CD14-positive monocyte (primary cell): ENCODE data around the gene OBSCN. TPM values are rescaled to one million over a fixed set of nuclear protein-coding genes. Genes with fewer than 3 reads are reported as not detected.

ENCODE experiments used
- DNase-seq, 3 donors: peaks; one replicate each; pipeline ENCODE4 v3.0.0-alpha.2; 2011 to 2022
- H2AFZ ChIP-seq: 2 replicates; pipeline ENCODE4 v1.6.0; 2012; ENCODE audit warnings: mild to moderate bottlenecking, low read depth, low read length, inconsistent platforms; ENCODE audit not compliant: insufficient read depth, poor library complexity, severe bottlenecking
- H3K27ac ChIP-seq, 2 donors: 1 replicate in 1 of 2; 2 replicates in 1 of 2; pipeline ENCODE4 v1.5.1; 2012 to 2013; ENCODE audit warnings: low read length in 2 of 2, control low read depth in 1 of 2, inconsistent platforms in 1 of 2, low read depth in 1 of 2, mild to moderate bottlenecking in 1 of 2
- H3K27me3 ChIP-seq, 2 donors: one replicate each; pipeline versions ENCODE4 v1.6.0 to v1.6.1; 2011 to 2013; ENCODE audit warnings: low read length in 2 of 2; ENCODE audit not compliant: control insufficient read depth in 2 of 2, insufficient read depth in 2 of 2
- H3K36me3 ChIP-seq, 2 donors: replicated peaks in 1 of 2; 1 replicate in 1 of 2; 2 replicates in 1 of 2; pipeline versions ENCODE4 v1.5.1 to v1.6.1; 2012 to 2013; ENCODE audit warnings: low read length in 2 of 2, control low read depth in 1 of 2, inconsistent platforms in 1 of 2, mild to moderate bottlenecking in 1 of 2; ENCODE audit not compliant: insufficient read depth in 2 of 2, control insufficient read depth in 1 of 2
- H3K4me1 ChIP-seq, 2 donors: 1 replicate in 1 of 2; 2 replicates in 1 of 2; pipeline versions ENCODE4 v1.5.1 to v1.6.1; 2012 to 2013; ENCODE audit warnings: low read length in 2 of 2, control low read depth in 1 of 2, inconsistent platforms in 1 of 2, mild to moderate bottlenecking in 1 of 2, moderate library complexity in 1 of 2; ENCODE audit not compliant: insufficient read depth in 2 of 2, control insufficient read depth in 1 of 2
- H3K4me2 ChIP-seq: replicated peaks from 2 replicates; pipeline ENCODE3; 2012; ENCODE audit warnings: low read length, moderate library complexity, mild to moderate bottlenecking; ENCODE audit not compliant: poor library complexity, severe bottlenecking; ENCODE audit errors: extremely low read depth
- H3K4me3 ChIP-seq, 3 experiments: fragments of 200-600 bp in 1 of 3; sonication (generic) in 1 of 3; replicated peaks in 1 of 3; 1 replicate in 2 of 3; 2 replicates in 1 of 3; pipeline ENCODE4 v1.5.1; 2011 to 2013; ENCODE audit warnings: low read length in 3 of 3, mild to moderate bottlenecking in 3 of 3, control low read depth in 2 of 3, low read depth in 2 of 3, inconsistent platforms in 1 of 3, moderate library complexity in 1 of 3
- H3K79me2 ChIP-seq: 2 replicates; pipeline ENCODE4 v1.6.0; 2012; ENCODE audit warnings: mild to moderate bottlenecking, control low read depth, inconsistent platforms, low read length, moderate library complexity; ENCODE audit not compliant: insufficient read depth
- H3K9ac ChIP-seq: 2 replicates; pipeline ENCODE4 v1.6.0; 2017; ENCODE audit warnings: low read length, mild to moderate bottlenecking; ENCODE audit not compliant: insufficient read depth, poor library complexity, severe bottlenecking
- H3K9me3 ChIP-seq, 2 donors: replicated peaks in 1 of 2; 1 replicate in 1 of 2; 2 replicates in 1 of 2; pipeline versions ENCODE4 v1.5.1 to v1.6.1; 2012 to 2013; ENCODE audit warnings: low read length in 2 of 2, control low read depth in 1 of 2; ENCODE audit not compliant: control insufficient read depth in 1 of 2, insufficient read depth in 1 of 2
- H4K20me1 ChIP-seq: 2 replicates; pipeline ENCODE4 v1.6.0; 2012; ENCODE audit warnings: mild to moderate bottlenecking, low read length, control low read depth, moderate library complexity; ENCODE audit not compliant: insufficient read depth
- H3K27ac Mint-ChIP-seq, 7 donors: one replicate each; pipeline ENCODE4 v1.8.0; 2020; ENCODE audit warnings: mild to moderate bottlenecking in 7 of 7, mixed read lengths in 7 of 7, moderate library complexity in 6 of 7, inconsistent platforms in 2 of 7
- H3K27me3 Mint-ChIP-seq, 3 donors: one replicate each; pipeline ENCODE4 v1.8.0; 2021 to 2022; ENCODE audit warnings: low read depth in 3 of 3, mild to moderate bottlenecking in 3 of 3, mixed read lengths in 3 of 3, moderate library complexity in 3 of 3, inconsistent platforms in 1 of 3
- H3K36me3 Mint-ChIP-seq, 2 donors: one replicate each; pipeline ENCODE4 v1.8.0; 2020; ENCODE audit warnings: mixed read lengths in 2 of 2, inconsistent platforms in 1 of 2, mild to moderate bottlenecking in 1 of 2
- H3K4me1 Mint-ChIP-seq: one replicate; pipeline ENCODE4 v1.8.0; 2020; ENCODE audit warnings: mild to moderate bottlenecking, mixed read lengths
- H3K4me3 Mint-ChIP-seq, 2 donors: one replicate each; pipeline ENCODE4 v1.8.0; 2020; ENCODE audit warnings: mild to moderate bottlenecking in 2 of 2, mixed read lengths in 2 of 2, moderate library complexity in 1 of 2
- H3K9me3 Mint-ChIP-seq, 7 donors: one replicate each; pipeline ENCODE4 v1.8.0; 2020 to 2022; ENCODE audit warnings: mixed read lengths in 7 of 7, mild to moderate bottlenecking in 6 of 7, moderate library complexity in 6 of 7, inconsistent platforms in 2 of 7
- CTCF ChIP-seq: fragments of 200-600 bp; IDR thresholded peaks from one replicate; pipeline ENCODE4 v1.8.0; 2022; ENCODE audit warnings: antibody characterized with exemption, mild to moderate bottlenecking
- WGBS: methylation state at CpG from one replicate; pipeline ENCODE4 v1.1.5; 2013; ENCODE audit warnings: missing lambda C conversion rate; ENCODE audit not compliant: insufficient coverage; 5-methylcytosine and 5-hydroxymethylcytosine counted together
- intact Hi-C, 2 donors: fragments of 100-400 bp; cut with micrococcal nuclease; formaldehyde crosslinking; loops; one replicate each; pipeline versions ENCODE4 v1.15.0 to v1.15.1; 2023
- polyA plus RNA-seq, 3 donors: library from polyadenylated mRNA; depleted of rRNA in 1 of 3; unstranded in 2 of 3; stranded (reverse) in 1 of 3; fragments of 300-500 nt in 2 of 3; fragments of >200 nt in 1 of 3; fragmentation: Illumina TruSeq in 2 of 3; gene quantifications; 1 replicate in 2 of 3; 2 replicates in 1 of 3; pipeline ENCODE4 v1.2.3, GENCODE V29; 2012 to 2021

OBSCN gene
- polyA plus RNA-seq, 3 donors, result 0.57 to 1.5 (median 0.76) TPM

- no peaks in the 10 kb centered on the region for H3K27me3 ChIP-seq
- Mint-ChIP-seq H3K27ac (no peak overlapping the region), H3K4me1 (no peaks in the 10 kb centered on the region), H3K27me3 (peaks cover 0 to 4% (median 4%) of the 10 kb centered on the region in 3 donors), H3K36me3 (no peaks in the 10 kb centered on the region), H3K9me3 (no peaks in the 10 kb centered on the region), H3K4me3 (no peak overlapping the region)
- no peaks in the 10 kb centered on the region for H3K36me3 ChIP-seq
- no peak for TF ChIP-seq CTCF
- H2AFZ ChIP-seq, result no peak overlapping the region
- H3K4me3 ChIP-seq, result no peak overlapping the region
- no peaks in the 10 kb centered on the region for H3K4me1 ChIP-seq
- H3K4me2 ChIP-seq, result no peak overlapping the region
- no peak overlapping the region for H3K27ac ChIP-seq
- no peaks in the 10 kb centered on the region for H4K20me1 ChIP-seq
- no peak overlapping the region for H3K9ac ChIP-seq
- intact Hi-C loops, result loop anchor here in 1 of 2 donors (10.0 kb wide), 1 partner anchor 339 kb away; no protein-coding TSS in a partner anchor
- DNase-seq, result no peak
- WGBS, result 97% methylated on average over 9 of the region's 12 CpGs
- no peaks in the 10 kb centered on the region for H3K9me3 ChIP-seq
- no peaks in the 10 kb centered on the region for H3K79me2 ChIP-seq
Observed at GRCh38 chr1:228364068-228364705, 156.3 kb downstream of the OBSCN start.

- no peaks in the 10 kb centered on the region for H3K9me3 ChIP-seq
- H4K20me1 ChIP-seq, result no peaks in the 10 kb centered on the region
- intact Hi-C loops, result loop anchor here in 1 of 2 donors (10.0 kb wide), 1 partner anchor 340 kb away; no protein-coding TSS in a partner anchor
- no peak overlapping the region for H3K27ac ChIP-seq
- no peak overlapping the region for H3K4me2 ChIP-seq
- peaks cover 0 to 4% (median 3%) of the 10 kb centered on the region in 3 donors for H3K27me3 Mint-ChIP-seq
- no peaks in the 10 kb centered on the region for H3K79me2 ChIP-seq
- H3K4me1 Mint-ChIP-seq, result no peaks in the 10 kb centered on the region
- H3K4me1 ChIP-seq, result no peaks in the 10 kb centered on the region
- no peak overlapping the region for H3K9ac ChIP-seq
- DNase-seq, result no peak
- H3K36me3 ChIP-seq, result no peaks in the 10 kb centered on the region
- no peak overlapping the region for H3K27ac Mint-ChIP-seq
- H3K27me3 ChIP-seq, result no peaks in the 10 kb centered on the region
- H3K4me3 ChIP-seq, result no peak overlapping the region
- H3K9me3 Mint-ChIP-seq, result no peaks in the 10 kb centered on the region
- H3K36me3 Mint-ChIP-seq, result no peaks in the 10 kb centered on the region
- no peak overlapping the region for H2AFZ ChIP-seq
- H3K4me3 Mint-ChIP-seq, result no peak overlapping the region
- TF ChIP-seq CTCF, result no peak
- WGBS, result 92% methylated on average over 15 of the region's 19 CpGs
Observed at GRCh38 chr1:228364706-228365213, 156.9 kb downstream of the OBSCN start.
